ENCODE results near the gene MRPS34. TPM values are rescaled to one million over a fixed set of nuclear protein-coding genes. Genes with fewer than 3 reads are reported as not detected.

Gene MRPS34
- total RNA-seq, 1 donor = 50.9 TPM

DNA sequence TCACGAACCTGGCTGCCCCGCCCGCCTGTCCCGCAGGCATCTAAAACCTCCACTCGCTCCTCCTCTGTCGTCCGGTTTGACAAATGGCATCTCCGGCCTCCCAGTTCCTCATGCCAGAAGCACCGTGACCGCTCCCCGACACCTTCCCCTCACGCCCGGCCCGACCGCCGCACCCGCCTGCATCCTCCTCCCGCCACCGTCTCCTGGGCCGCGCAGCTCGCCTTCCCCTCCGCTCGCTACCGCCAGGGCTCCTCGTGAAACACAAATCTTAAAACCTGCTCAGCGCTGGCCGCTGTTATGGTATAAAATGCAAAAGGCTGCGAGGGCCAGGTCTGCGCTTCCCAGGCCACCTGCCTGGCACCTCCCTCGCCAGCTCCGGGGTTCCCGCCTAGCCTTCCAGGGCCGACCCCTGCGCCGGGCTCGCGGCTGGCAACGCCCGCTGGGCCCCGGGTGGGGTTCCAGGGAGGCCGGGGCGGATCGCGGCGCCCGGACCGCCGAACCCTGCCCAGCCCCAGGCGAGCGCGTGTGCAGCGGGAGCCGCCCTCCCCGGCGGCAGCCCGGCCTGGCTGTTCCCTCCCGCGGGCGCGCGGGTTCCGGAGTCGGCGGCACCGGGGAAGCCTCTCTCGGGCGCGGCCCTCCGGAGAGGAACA, 8.9 kb upstream of the MRPS34 start:
- DNase-seq (ENCODE audit: low read depth) = no peak
- TF ChIP-seq CTCF (IDR thresholded peaks at IDR 0.05; ENCODE audit: insufficient read depth, low read length) = peak; percentile 27
- H3K4me3 ChIP-seq (ENCODE audit: low read depth, low read length) = peak overlapping the region; percentile 83

- no peak for DNase-seq (ENCODE audit: low read depth)
- TF ChIP-seq CTCF (IDR thresholded peaks at IDR 0.05; ENCODE audit: insufficient read depth, low read length) = no peak
- peak overlapping the region; percentile 83 for H3K4me3 ChIP-seq (ENCODE audit: low read depth, low read length)
Measured at GRCh38 chr16:1781254-1781653, 8.3 kb upstream of the MRPS34 start.

GRCh38 chr16:1780677-1781072, 7.7 kb upstream of the MRPS34 start:
- no peak for DNase-seq (ENCODE audit: low read depth)
- peak overlapping the region; percentile 83 for H3K4me3 ChIP-seq (ENCODE audit: low read depth, low read length)
- no peak for TF ChIP-seq CTCF (IDR thresholded peaks at IDR 0.05; ENCODE audit: insufficient read depth, low read length)

DNA sequence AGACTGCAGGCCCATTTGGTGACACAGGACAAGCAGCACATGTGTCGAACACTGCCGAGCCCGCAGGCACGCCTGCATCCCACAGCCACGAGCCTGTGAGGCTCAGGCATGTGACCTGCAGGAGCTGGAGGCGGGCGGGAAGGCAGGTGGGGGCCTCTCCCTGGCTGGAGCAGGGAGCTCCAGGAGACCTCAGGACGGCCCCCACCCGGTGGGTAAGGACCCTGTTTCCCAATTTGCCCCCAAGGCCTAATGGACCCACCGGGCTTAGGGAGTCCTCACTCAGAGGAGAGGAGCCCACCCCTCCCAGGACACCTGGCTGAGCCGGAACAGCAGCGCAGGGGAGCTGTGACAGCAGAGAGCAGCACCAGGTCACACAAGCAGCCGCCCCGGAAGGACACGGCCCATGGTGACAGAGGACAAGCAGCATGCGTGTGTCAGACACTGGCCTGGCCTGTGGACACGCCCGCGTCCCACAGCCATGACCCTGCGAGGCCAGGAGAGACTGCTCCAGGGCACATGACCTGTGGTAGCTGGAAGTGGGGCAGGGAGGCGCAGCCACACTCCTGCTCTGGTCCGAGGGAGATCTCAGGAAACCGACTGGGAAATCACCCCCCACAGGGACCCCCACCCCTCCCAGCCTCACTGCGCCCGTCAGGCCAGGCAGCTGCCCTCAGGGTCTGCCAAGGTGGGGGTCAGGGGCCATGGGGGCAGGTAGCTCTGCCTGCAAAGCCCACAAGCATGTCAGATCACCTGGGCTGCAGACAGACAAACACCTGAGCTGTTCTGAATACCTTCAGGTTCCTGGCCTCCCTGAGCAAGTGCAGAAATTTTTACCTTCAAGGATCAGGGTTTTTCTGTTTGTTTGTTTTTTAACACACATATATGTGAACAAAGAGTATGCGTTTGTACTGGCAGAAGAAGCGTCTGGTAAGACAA, 7.1 kb upstream of the MRPS34 start:
- no peak overlapping the region for H3K4me3 ChIP-seq (ENCODE audit: low read depth, low read length)
- TF ChIP-seq CTCF (IDR thresholded peaks at IDR 0.05; ENCODE audit: insufficient read depth, low read length) = no peak
- no peak for DNase-seq (ENCODE audit: low read depth)

GRCh38 chr16:1779234-1779701, 6.3 kb upstream of the MRPS34 start:
- no peak overlapping the region for H3K4me3 ChIP-seq (ENCODE audit: low read depth, low read length)
- no peak for DNase-seq (ENCODE audit: low read depth)
- TF ChIP-seq CTCF (IDR thresholded peaks at IDR 0.05; ENCODE audit: insufficient read depth, low read length) = no peak

GRCh38 chr16:1778200-1779179, 5.6 kb upstream of the MRPS34 start:
- DNase-seq (ENCODE audit: low read depth) = no peak
- no peak for TF ChIP-seq CTCF (IDR thresholded peaks at IDR 0.05; ENCODE audit: insufficient read depth, low read length)
- H3K4me3 ChIP-seq (ENCODE audit: low read depth, low read length) = no peak overlapping the region

Data from fibroblast of the aortic adventitia (primary cell).